Body of pancreas (tissue), 4 donors: Measurements from ENCODE around the gene P3H2.

Experiments used
- POLR2A ChIP-seq, 3 donors: fragments of 450-650 bp; IDR thresholded peaks; one replicate each; pipeline ENCODE4 v1.6.1; 2016; ENCODE audit warnings: antibody characterized with exemption in 3 of 3, mild to moderate bottlenecking in 2 of 3
- TF ChIP-seq, protein P1 (sequence below), 7 experiments: fragments of 450-650 bp in 4 of 7; fragments of 200-600 bp in 3 of 7; sonication (generic) in 3 of 7; IDR thresholded peaks; one replicate each; pipeline ENCODE4 v1.5.1; 2016 to 2019; ENCODE audit warnings: antibody characterized with exemption in 7 of 7

DNA sequence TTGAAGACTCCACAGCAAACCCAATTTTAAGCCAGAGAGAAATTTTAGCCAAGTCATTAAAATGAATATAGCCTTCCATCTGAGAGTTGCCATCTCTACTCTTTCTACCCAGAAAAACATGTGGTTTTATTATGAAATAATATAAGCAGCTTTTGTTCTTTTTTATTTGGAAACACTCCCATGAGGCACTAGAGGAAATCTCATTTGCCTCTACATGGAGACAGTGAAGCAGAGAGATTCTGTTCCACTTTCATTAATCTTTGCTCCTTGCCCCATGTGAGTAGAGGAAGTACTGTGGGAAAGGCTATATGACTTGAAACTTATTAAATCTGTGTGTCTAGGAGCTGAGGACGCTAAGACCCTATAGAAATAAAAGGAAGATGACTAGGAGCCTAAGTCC lies 111.1 kb downstream of the P3H2 start:
- TF ChIP-seq, protein P1, sequence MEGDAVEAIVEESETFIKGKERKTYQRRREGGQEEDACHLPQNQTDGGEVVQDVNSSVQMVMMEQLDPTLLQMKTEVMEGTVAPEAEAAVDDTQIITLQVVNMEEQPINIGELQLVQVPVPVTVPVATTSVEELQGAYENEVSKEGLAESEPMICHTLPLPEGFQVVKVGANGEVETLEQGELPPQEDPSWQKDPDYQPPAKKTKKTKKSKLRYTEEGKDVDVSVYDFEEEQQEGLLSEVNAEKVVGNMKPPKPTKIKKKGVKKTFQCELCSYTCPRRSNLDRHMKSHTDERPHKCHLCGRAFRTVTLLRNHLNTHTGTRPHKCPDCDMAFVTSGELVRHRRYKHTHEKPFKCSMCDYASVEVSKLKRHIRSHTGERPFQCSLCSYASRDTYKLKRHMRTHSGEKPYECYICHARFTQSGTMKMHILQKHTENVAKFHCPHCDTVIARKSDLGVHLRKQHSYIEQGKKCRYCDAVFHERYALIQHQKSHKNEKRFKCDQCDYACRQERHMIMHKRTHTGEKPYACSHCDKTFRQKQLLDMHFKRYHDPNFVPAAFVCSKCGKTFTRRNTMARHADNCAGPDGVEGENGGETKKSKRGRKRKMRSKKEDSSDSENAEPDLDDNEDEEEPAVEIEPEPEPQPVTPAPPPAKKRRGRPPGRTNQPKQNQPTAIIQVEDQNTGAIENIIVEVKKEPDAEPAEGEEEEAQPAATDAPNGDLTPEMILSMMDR (IDR thresholded peaks at IDR 0.05): no peak
- no peak for TF ChIP-seq POLR2A (IDR thresholded peaks at IDR 0.05)
